Stimulated activated CD8-positive, alpha-beta memory T cell treated with anti-CD3 and anti-CD28 coated beads, Interleukin-7, amount 100 ng/mL, for 24 hours (primary cell): ENCODE data around the gene CDX1.

Source experiments
- DNase-seq: peaks from one replicate; pipeline ENCODE4 v3.0.0-alpha.2; 2020; ENCODE audit warnings: low read depth

CDX1 gene

GRCh38 chr5:150166650-150167511, at the start of gene CDX1:
CDX1 (plus strand) TSS chr5:150166778; CDS start chr5:150166877, 99 bp downstream.
- DNase-seq: no peak

DNA sequence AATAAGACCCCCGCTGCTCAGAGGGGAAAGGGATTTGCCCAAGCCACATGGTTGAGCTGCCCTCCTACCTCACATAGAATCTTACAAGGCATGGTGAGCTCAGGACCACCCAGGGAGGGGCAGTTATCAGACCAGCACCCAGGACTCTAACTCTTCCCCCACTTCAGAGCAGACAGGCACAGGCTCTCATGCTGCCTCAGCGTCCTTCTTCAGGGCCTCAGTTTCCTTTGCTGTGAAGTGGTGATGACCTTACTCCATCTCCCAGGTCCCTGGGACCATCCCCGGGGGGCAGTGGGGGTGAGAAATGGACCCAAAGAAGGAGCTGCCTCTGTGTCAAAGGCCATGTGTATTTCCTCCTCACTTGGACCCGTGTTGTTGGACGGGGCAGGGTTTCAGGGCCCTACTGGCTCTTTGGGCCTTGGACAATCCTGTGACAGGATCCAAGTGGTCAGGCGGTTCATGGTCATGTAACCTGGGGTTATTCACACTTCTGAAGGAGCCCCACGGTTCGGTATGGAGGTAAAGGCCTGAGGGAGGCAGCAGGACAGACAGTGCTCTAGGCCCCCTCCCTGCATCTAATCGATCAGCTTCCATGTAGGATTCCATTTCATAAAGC, 48.5 kb upstream of the CDX1 start:
- no peak for DNase-seq

DNA sequence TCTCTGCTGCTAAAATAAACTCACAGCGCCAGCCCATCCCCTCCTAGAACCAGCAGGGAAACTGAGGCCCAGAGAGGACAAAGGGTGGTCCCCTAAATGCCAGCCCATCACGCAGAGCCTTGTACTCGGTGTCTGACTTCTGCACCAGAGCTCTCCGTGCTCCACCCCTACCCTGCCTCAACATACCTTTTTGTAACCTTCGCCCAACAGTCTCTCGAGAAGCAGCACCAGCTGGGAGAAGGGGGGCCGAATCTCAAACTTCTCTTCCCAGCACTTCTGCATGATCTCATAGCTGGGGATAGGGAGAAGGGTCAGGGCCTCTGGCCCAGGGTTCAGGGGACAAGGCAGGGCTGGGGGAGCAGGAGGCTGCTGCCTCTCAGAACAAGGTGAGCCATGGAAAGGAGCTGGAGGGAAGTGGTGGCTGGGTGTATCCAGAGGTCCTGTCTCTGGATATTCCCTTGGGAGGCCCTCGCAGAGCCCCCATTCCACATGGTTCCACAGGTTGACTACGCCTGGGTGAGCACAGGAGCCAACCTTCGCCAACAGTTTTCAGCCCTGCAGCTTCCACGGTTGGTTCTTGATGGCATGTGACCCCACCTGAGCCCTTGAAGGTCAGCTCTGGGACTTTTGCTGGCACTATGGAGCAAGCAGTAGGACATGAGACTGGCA, 47.9 kb upstream of the CDX1 start:
- DNase-seq: no peak

GRCh38 chr5:150119421-150120061, 47.0 kb upstream of the CDX1 start:
- DNase-seq: no peak

DNA sequence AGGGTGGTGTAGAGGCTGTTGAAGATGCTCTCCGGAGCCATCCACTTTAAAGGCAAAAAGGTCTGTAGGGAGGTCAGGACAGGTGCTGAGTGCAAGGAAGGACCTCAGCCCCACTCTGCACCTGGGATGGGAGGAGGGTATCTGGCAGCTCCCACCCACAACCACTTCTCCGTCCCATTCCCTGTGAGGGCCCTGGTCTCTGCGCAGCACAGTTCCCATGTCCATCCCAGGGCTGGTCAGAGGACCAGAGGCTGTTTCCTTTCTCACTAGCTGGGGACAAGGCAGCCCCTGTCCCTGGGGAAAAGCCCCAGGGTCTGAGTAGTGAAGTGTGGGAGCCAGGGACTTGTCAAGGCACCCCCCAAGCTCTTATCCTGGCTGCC, 46.5 kb upstream of the CDX1 start:
- DNase-seq: no peak

DNA sequence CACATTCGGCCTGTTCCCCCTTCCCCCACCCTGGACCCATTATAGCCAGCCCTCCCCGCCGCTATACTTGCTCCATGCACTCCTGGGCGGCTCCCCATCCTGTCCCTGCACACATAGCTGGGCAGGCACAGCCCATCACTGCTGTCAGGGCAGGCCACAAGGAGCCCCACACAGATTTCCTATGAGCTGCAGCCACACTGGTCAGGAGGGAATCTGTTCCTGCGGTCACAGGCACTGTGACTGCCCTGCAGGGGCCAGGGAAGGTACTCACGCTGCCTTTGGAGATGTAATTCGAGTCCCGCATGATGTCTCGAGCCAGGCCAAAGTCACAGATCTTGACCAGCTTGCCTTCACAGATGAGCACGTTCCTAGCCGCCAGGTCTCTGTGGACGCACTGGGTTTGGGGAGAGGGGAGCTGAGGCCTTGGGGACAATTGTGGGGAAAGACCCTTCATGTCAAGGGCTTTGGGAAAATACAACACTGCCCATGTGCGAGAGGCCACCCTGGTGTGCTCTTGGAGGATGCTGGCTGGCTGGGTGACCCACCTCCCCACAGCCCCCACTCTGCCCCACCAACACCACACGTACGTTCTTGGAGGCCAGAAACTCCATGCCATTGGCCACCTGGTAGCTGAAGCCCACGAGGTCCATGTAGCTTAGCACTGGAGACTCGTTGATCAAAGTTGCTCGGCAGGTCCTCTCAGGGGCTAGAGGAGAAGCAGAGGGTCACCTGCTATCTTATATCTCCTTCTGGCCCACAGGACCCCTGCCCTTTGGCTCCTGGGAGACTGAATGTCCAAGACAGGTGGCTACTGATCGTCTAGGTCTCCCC, 45.7 kb upstream of the CDX1 start:
- no peak for DNase-seq

DNA sequence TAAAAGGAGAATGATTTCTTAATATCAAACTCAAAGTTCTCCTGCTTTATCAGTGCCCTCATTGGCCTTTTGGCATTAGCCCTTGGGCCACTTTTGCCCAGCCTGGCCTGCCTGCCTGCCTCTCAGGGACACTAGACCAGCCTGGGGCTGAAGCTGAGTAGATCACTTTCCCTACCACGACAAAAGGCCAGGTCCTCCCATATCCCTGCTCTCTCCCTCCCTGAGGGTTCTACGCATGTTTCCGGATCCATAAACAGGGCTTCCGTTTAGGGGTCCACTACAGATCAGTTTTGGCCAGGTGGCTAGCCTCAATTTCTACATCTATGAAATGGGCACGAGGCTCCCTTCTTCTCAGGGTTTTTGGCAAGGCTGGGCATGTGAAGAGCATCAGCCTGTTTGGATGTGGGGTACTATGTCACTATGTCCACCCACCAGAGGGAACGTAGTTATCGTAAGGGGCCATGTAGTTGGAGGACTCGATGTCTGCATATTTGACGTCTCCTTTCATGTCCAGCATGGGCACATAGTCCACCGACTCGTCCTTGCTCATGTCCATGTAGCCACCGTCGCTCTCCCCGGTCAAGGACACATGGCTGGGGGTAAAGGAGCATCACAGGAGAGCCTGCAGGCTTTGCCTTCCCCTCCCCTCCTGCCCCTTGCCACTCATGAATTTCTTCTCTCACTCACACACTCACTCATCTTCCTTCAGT, 45.0 kb upstream of the CDX1 start:
- no peak for DNase-seq

DNA sequence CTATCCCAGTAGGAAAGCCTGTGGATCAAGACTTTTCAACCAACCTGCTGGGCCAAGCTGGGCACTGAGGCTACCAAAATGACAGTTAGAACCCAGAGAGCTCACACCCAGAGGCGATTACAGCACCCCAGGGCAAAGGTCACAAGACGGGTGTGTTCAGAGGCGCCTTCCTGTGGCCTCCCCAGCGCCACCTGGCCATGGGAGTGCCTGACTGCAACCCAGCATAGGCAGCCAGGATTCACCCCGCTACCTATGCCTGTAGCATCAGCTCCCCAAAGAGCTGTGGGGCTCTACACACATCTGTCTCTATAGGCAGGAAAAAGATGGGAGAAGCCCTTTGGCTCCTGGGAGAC, 44.4 kb upstream of the CDX1 start:
- DNase-seq: no peak

DNA sequence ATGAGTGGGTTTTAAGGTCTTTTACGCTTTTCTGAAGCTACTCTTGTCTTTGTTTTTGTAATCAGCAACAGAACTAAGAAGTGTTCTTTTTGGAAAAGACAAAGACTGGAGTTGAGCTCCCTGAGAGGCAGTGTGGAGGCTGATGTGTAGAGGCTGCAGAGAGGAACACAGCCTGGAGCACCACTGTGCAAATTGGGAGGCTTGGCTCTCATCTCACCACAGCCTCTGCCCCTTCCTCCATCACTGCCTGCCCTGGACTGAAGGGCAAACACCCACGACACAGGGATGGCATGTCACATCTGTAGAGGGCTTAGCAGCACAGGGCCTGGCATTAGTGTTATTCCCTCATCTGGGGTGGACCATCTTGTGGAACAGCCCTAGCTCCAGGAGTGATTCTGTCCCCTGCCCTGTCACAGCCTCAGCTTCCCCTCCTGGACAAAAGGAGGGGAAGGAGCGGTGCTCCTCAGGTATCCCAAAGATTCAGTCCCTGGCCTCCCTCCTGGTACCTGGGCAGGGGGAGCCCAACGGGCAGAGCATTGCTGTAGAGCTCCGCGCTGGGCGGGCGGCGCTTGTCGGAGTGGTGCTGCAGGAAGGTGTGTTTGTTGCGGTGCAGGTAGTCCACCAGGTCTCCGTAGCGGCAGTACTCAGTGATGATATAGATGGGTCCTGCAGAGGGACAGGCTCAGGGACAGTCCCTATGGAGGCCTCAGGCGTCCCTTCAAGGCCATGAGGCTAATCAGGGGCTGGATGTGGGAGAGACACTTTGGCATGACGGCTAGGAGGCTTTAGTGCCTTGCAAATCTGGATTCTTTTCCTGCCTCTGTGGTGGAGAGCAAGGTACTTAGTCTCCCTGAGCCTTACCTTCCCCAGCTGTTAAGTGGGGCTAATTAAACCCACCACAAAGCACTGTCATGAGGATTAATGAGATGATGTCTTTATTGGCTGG, 43.8 kb upstream of the CDX1 start:
- DNase-seq: no peak

- DNase-seq: no peak
Observed at GRCh38 chr5:150123542-150123941, 43.0 kb upstream of the CDX1 start.

DNA sequence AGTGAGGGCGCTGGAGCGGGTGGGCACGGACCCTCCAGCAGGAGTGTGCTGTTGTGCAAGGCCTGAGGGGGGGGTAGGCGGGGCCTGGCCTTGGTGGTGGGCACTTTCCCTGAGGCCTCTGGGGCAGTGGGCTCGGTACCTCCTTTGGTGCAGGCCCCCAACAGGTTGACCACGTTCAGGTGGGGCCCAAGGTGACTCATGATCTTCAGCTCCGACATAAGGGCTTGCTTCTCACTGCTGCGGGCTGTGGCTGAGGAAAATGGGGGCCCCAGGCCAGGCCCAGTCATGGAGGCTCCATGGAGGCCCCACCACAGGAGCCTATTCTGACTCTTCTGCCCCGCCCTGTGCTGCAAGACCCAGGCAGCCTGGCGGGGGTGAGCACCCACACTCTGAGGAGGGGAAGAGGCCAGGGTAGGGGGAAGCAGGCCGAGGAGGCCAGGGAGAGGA, 42.4 kb upstream of the CDX1 start:
- DNase-seq: no peak

DNA sequence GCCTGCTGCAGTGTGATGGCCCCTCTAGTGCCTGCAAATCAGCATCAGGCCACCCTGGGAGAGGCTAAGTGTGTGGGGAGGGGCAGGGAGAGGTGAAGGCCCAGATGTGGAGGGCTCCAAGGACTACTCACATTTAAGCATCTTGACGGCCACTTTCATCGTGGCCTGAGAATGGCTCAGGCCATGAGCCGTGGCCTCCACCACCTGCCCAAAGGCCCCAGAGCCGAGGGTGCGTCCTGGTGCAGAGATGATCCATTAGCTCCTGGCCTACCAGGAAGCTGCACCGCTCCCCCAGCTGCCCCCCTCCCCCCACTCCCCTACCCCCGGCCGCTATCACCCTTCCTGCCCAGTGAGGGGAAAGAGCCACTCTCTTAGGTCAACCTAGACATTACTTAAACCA, 42.0 kb upstream of the CDX1 start:
- no peak for DNase-seq

- no peak for DNase-seq
Observed at GRCh38 chr5:150125334-150125733, 41.2 kb upstream of the CDX1 start.

DNA sequence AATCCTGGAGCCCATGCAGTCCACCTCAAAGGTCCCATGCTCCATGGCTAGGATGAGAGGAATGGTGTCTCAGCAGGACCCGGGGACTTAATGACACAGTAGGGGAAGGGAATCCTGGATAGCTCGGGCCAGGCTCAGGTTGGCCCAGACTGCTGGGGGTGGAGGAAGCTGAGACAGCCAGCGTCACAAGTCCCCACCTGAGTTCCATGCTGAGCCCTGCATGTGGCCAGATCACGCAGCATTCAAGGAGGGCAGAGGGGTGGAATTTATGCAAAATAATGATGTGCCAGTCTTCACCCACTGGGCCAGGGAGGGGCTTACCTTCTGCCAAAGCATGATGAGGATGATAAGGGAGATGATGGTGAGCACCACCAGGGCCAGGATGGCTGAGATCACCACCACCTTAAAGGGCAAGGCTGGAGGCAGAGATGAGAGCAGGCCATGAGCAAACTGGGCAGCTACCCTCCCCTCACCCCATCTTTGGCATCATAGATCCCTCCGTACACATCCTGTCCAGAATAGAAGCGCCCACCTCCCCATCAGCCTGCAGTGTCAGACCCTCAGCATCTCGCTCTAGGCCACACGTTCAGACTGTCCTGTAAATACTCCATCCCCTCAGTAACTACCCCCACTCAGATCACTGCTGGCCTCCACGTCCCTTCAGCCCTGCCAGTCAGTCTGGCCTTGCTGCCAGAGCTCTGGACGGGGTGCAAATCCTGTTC, 40.2 kb upstream of the CDX1 start:
- no peak for DNase-seq

DNA sequence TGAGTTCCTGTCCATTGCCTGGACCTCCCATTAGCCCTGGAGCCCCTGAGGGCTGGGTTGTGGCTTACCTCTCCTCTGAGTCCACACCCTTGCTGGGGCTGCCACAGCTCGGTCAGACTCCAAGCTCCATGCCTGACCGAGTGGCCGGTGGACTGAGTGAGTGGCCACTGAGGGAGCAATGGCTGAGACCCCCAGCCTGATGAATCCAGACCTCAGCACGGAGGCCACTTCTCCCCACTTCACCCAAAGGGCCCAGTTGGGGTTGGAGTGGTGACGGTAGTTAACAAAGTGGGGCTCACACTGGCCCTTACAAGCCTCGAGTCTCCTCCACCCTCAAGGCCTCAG, 39.7 kb upstream of the CDX1 start:
- DNase-seq: no peak

DNA sequence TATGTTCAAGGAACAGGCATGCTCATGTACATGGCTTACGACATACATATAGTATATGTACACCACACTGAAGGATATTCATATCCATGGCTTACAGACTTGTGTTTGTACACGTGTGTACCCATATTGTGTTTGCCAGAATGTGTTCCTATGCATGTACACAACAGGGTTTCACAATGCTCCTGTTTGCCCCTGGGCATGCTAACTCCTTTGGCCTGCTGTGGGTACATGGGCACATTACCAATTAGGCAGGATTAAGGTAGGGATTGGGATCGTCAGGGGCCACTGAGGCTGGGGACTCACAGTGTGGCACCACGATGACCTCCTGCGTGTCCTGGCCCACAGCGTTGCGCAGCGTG, 37.1 kb upstream of the CDX1 start:
- DNase-seq: no peak

DNA sequence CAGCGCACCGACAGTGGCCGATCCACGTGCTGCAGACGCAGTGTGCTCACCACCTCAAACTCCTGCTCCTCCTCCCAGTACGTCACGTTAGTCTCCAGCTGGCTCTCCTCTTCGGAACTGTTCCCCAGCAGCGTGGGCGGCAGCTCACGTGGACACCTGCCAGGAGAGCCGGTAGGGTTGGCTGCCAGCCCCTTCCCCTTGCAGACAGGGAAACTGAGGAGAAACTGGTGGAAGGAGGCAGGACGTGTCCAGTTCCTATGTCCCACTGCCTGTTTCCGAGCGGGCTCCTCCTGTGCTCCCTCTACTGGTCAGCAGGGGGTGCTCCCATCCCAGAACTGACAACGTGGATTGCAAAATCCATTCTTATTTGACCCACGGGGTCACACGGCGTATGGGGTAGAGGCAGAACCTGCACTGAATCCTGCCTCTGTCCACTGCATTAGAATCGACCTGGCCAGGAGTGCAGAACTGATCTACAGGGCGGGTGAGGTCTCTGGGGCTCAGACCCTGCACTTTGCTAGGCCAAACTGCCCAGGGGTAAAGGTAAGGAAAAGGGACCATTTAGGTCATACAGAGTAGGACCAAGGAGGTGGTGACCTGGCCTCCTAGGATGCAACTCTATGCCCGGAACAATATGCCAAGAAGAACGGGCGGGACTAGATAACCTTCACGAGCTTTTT, 36.6 kb upstream of the CDX1 start:
- peak; percentile 6 for DNase-seq

DNA sequence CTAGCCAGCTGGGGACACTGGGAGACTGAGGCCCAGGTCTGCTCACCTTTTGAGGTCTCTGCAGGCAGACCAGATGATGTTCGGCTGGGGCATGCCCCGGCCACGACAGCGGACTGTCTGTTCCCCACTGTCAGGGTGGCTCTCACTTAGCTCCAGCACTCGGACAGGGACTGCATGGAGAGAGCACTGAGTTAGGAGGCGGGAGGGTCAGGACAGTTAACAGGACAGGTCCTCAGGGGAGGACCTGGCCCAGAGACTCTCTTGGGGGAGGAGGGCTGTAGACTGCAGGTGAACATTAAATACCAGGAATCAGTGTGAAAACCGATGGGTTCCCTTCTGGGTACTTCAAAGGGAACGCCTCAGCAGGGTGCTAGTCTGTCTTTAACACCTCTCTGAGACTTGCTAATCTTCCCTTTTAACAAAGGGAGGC, 36.1 kb upstream of the CDX1 start:
- DNase-seq: no peak

- DNase-seq: no peak
Observed at GRCh38 chr5:150131461-150131860, 35.1 kb upstream of the CDX1 start.
